ENCODE data around the gene KCTD5. TPM values are rescaled to one million over a fixed set of nuclear protein-coding genes. Genes with fewer than 3 reads are reported as not detected.
A peak's percentile ranks its signal among the peaks of the same experiment; 100 is the strongest.
"Not testable (repeated sequence)": the region's sequence is repeated elsewhere in the genome, so short reads cannot be mapped to it uniquely, and the experiment has no call there.

KCTD5 gene
- total and polyA plus RNA-seq, 7 donors = 9.5 to 80.5 (median 17.1) TPM

DNA sequence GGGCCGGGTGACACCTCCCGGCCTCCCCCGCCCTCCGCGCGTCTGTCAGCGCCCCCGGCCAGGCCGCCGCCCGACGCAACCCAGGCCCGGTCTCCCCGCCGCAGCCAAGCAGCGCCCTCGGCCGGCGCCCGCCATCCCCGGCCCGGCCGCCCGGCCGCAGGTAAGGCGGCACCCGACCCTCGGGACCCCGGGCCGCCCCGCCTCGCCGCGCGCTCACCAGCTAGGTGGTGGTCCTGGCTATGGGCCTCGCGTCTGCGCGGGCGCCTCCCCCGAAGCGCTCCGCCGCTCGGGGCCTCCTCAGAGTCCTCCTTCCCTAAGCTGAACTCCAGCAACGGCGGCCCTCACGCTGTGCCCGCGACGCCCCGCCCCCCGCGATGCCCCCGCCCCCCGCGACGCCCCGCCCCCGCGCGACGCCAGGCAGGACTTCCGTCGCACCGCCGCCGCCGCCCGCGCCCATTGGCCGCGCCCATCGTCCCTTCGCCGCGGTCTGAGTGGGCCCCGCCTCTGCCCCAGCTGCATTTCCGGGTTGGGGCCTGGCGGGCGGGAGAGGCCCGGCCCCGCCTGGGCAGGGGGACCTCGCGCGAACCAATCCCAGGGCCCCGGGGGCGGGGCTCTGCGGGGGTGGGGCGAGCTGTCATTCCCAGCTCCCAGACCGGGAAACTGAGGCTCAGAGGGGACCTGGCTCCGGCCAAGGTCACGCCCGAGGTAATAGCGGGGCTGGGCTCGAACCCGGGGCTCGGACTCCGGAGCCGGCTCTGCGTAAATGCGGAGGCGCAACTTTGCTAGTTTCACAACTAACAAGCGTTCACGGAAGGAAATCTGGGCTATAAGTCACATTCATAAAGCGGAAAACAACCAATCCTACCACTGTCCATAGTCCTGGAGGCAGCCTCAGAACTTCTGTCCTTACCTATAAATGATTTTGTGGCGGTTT is 9.0 kb upstream of the KCTD5 start:
- Histone ChIP-seq H3K27ac (peak overlapping the region; percentile 80 to 91 (median 87)), H3K36me3 (peaks cover 0 to 15% (median 5%) of the 10 kb centered on the region in 4 donors), H3K9me3 (no peaks in the 10 kb centered on the region), H3K4me1 (peaks cover 4 to 32% (median 22%) of the 10 kb centered on the region in 4 donors), H3K27me3 (no peaks in the 10 kb centered on the region), H3K4me3 (peak overlapping the region; percentile 53 to 75 (median 58))
- DNase-seq = peak; percentile 98
- 1% methylated on average over 107 of the region's 107 CpGs for WGBS, 2 donors
- TF ChIP-seq POLR2A (IDR thresholded peaks at IDR 0.05) (peak in 1 of 2 donors; percentile 25), POLR2AphosphoS5 (IDR thresholded peaks at IDR 0.05) (peak; percentile 58 to 84 (median 71)), EP300 (IDR thresholded peaks at IDR 0.05) (no peak), CTCF (IDR thresholded peaks at IDR 0.05) (no peak)
- intact Hi-C loops (cut with DNase I) = no loop called here

- Histone ChIP-seq H3K27ac (peak overlapping the region in 1 of 4 donors; percentile 27), H3K9me3 (no peaks in the 10 kb centered on the region), H3K4me1 (peaks cover 4 to 27% (median 15%) of the 10 kb centered on the region in 4 donors), H3K4me3 (no peak overlapping the region), H3K36me3 (peaks cover 0 to 3% (median 1%) of the 10 kb centered on the region in 4 donors), H3K27me3 (no peaks in the 10 kb centered on the region)
- peak; percentile 56 for DNase-seq
- no peak for TF ChIP-seq EP300 (IDR thresholded peaks at IDR 0.05)
- TF ChIP-seq CTCF (IDR thresholded peaks at IDR 0.05) = no peak
- TF ChIP-seq POLR2A (IDR thresholded peaks at IDR 0.05) = no peak
- no peak for TF ChIP-seq POLR2AphosphoS5 (IDR thresholded peaks at IDR 0.05)
- intact Hi-C loops (cut with DNase I) = no loop called here
- WGBS, 2 donors = 89 to 90% methylated on average over 7 of the region's 7 CpGs
These were observed 7.3 kb upstream of the KCTD5 start for GRCh38 chr16:2675021-2675420.

DNA sequence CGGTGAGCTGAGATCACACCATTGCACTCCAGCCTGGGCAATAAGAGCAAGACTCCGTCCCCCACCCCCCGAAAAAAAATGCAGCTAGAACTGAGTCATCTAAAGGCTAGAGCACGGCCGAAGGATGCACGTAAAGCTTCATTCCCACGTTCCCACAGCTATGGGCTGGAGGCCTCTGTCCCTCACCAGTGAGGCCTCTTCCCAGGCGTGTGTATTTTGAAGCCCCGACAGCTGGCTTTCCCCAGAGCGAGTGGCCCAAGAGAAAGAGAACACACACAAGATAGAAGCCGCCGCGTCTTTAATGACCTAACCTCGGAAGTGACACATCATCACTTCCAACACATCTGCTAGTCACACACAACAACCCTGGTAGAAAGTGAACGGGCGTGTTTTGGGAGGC is 6.6 kb upstream of the KCTD5 start:
- Histone ChIP-seq H3K27ac (no peak overlapping the region), H3K4me3 (no peak overlapping the region), H3K9me3 (no peaks in the 10 kb centered on the region), H3K4me1 (peaks cover 4 to 25% (median 12%) of the 10 kb centered on the region in 4 donors), H3K27me3 (no peaks in the 10 kb centered on the region), H3K36me3 (peaks cover 0 to 3% (median 1%) of the 10 kb centered on the region in 4 donors)
- 88 to 89% methylated on average over 16 of the region's 16 CpGs for WGBS, 2 donors
- intact Hi-C loops (cut with DNase I) = no loop called here
- DNase-seq = peak; percentile 58
- TF ChIP-seq EP300 (IDR thresholded peaks at IDR 0.05) = no peak
- no peak for TF ChIP-seq POLR2A (IDR thresholded peaks at IDR 0.05)
- no peak for TF ChIP-seq CTCF (IDR thresholded peaks at IDR 0.05)
- TF ChIP-seq POLR2AphosphoS5 (IDR thresholded peaks at IDR 0.05) = no peak

DNA sequence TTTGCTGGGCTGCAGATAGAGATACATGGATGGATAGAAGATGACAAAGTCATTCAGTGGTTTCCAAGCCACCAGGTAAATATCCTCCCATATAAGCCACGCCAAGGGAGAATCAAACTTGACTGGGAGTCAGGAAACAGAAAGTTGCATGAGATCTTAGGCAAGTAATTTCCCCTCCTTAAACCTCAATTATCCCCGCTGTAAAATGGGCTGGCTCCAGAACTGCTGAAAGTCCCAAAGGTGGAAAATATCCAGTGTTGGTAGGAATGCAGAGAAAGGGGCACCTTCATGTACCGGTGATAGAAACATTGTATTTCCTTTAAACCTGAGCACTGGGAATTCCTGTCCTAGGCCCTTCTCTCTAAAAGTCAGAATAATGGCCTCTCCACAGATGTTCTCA is 5.4 kb upstream of the KCTD5 start:
- H3K4me1 ChIP-seq = peaks cover 4 to 25% (median 16%) of the 10 kb centered on the region in 4 donors
- H3K4me3 ChIP-seq; DNase-seq; H3K9me3 ChIP-seq; H3K27ac ChIP-seq; H3K36me3 ChIP-seq; H3K27me3 ChIP-seq; intact Hi-C loops (cut with DNase I): not testable (repeated sequence)
- 93 to 96% methylated on average over 3 of the region's 3 CpGs for WGBS, 2 donors

DNA sequence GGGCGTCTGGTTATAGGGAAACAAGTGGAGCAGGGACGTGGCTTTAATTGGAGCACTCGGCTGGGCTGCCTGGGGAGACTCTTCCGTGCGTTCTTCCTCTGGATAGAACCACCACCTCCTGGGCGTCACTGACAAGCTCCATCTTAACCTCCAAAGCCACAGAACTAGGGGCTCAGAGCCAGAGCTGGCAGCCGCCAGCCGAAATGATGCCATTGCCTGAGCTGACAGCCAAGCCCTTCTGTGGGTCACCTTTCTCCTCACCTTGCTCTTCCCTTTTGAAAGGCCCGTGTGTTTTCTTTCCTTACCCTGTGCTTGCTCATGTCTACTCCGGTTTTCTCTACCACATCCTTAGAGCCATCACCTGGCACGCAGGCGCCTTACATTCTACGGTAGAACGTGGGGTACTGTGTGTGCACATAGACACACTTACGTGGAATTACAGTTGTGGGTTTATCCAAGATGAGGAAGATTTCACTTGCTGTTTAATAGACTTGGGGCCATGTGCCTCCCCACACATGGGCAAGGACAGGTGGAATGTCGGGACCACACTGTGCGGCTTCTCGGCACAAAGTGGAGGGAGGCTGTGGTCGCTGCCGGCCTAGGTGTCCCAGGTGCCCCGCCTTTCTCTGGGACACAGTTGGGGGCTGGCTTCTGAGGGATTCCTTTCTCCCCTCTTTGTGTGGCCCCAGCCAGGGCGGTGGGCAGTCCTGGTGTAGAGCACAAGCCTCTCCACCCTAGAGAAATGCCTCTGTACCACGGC is 3.9 kb upstream of the KCTD5 start:
- H3K4me3 ChIP-seq; H3K36me3 ChIP-seq; intact Hi-C loops (cut with DNase I); H3K9me3 ChIP-seq; H3K27me3 ChIP-seq; H3K27ac ChIP-seq: not testable (repeated sequence)
- DNase-seq = peak; percentile 26
- H3K4me1 ChIP-seq = peaks cover 4 to 25% (median 14%) of the 10 kb centered on the region in 4 donors
- 92 to 93% methylated on average over 17 of the region's 23 CpGs for WGBS, 2 donors

GRCh38 chr16:2679902-2680301 is 2.4 kb upstream of the KCTD5 start:
- not testable (repeated sequence) for H3K9me3 ChIP-seq, H3K27me3 ChIP-seq, H3K4me3 ChIP-seq, H3K27ac ChIP-seq, H3K36me3 ChIP-seq
- peaks cover 4 to 26% (median 20%) of the 10 kb centered on the region in 4 donors for H3K4me1 ChIP-seq
- intact Hi-C loops (cut with DNase I) = loop anchor here (5.0 kb wide), 2 partner anchors 97 to 187 kb away; partner anchors contain the start of gene ELOB
- 23 to 73% methylated on average over 4 of the region's 4 CpGs for WGBS, 2 donors
- DNase-seq = peak; percentile 46

- intact Hi-C loops (cut with DNase I) = loop anchor here (5.0 kb wide), 2 partner anchors 97 to 187 kb away; partner anchors contain the start of gene ELOB
- WGBS, 2 donors = 21 to 65% methylated on average over 8 of the region's 8 CpGs
- DNase-seq = peak; percentile 27
- H3K27me3 ChIP-seq, H3K27ac ChIP-seq, H3K9me3 ChIP-seq, H3K4me3 ChIP-seq, H3K36me3 ChIP-seq: not testable (repeated sequence)
- peaks cover 4 to 26% (median 20%) of the 10 kb centered on the region in 4 donors for H3K4me1 ChIP-seq
These were observed 2.0 kb upstream of the KCTD5 start for GRCh38 chr16:2680360-2680759.

DNA sequence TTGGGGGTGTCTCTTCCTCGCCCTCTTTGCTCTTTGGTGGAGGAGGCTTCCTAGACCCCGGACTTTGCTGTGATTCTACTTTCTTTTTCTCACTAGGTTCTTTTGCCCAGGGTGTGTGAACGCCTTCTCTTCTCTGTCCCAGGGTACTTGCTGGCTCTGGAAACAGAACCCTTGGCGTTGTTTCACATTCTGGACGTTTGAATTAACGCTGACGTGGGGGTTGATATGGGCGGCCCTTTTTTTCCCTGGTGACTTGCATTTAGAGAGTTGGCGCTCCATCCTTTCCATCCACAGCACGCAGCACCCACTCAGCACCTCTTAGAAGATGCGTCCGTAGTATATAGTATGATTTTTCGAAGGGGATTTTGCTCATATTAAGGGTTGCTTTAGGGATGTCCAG is 718 bp downstream of the KCTD5 start:
- Histone ChIP-seq H3K4me3 (peak overlapping the region; percentile 80 to 100 (median 96)), H3K27ac (peak overlapping the region; percentile 84 to 94 (median 87)), H3K4me1 (peaks cover 4 to 32% (median 23%) of the 10 kb centered on the region in 4 donors)
- not testable (repeated sequence) for H3K9me3 ChIP-seq, H3K27me3 ChIP-seq, DNase-seq, H3K36me3 ChIP-seq
- intact Hi-C loops (cut with DNase I) = loop anchor here (2.0 to 5.0 kb wide), 3 partner anchors 38 to 184 kb away; partner anchors contain the start of genes ELOB and PRSS27
- WGBS, 2 donors = 2 to 9% methylated on average over 13 of the region's 13 CpGs

All from sigmoid colon (tissue), 7 donors.